ENCODE measurements around the gene FOXN3. TPM values are rescaled to one million over a fixed set of nuclear protein-coding genes. Genes with fewer than 3 reads are reported as not detected.

Gene FOXN3
- total RNA-seq, 2 donors from 2014 or later: 46.8 to 72.6 TPM

- H3K9ac ChIP-seq (ENCODE audit: low read depth in 2 of 2, low read length in 2 of 2): no peak overlapping the region
- no peaks in the 10 kb centered on the region for H3K4me1 ChIP-seq
- no peaks in the 10 kb centered on the region for H3K36me3 ChIP-seq
- H3K9me3 ChIP-seq: no peaks in the 10 kb centered on the region
- TF ChIP-seq CTCF (IDR thresholded peaks at IDR 0.05): no peak
- DNase-seq: no peak
- H3K27me3 ChIP-seq: no peaks in the 10 kb centered on the region
- intact Hi-C loops (cut with DNase I): no loop called here
- H3K4me3 ChIP-seq: no peak overlapping the region
- H3K27ac ChIP-seq: no peak overlapping the region
These were observed 22.1 kb downstream of the FOXN3 start for GRCh38 chr14:89394972-89395371.

- no peak overlapping the region for H3K9ac ChIP-seq (ENCODE audit: low read depth in 2 of 2, low read length in 2 of 2)
- H3K4me1 ChIP-seq: no peaks in the 10 kb centered on the region
- intact Hi-C loops (cut with DNase I): no loop called here
- no peaks in the 10 kb centered on the region for H3K36me3 ChIP-seq
- no peaks in the 10 kb centered on the region for H3K27me3 ChIP-seq
- no peak for DNase-seq
- no peak overlapping the region for H3K27ac ChIP-seq
- H3K9me3 ChIP-seq: no peaks in the 10 kb centered on the region
- TF ChIP-seq CTCF (IDR thresholded peaks at IDR 0.05): no peak
- H3K4me3 ChIP-seq: no peak overlapping the region
These were observed 23.7 kb downstream of the FOXN3 start for GRCh38 chr14:89393222-89393745.

- Histone ChIP-seq H3K4me1 (no peaks in the 10 kb centered on the region), H3K9me3 (no peaks in the 10 kb centered on the region)
These were observed 24.9 kb downstream of the FOXN3 start for GRCh38 chr14:89392181-89392580.

GRCh38 chr14:89391556-89391955 lies 25.5 kb downstream of the FOXN3 start:
- Histone ChIP-seq H3K9ac (ENCODE audit: low read depth in 2 of 2, low read length in 2 of 2) (no peak overlapping the region), H3K9me3 (no peaks in the 10 kb centered on the region), H3K4me3 (no peak overlapping the region), H3K36me3 (no peaks in the 10 kb centered on the region), H3K27me3 (no peaks in the 10 kb centered on the region), H3K4me1 (no peaks in the 10 kb centered on the region), H3K27ac (no peak overlapping the region)
- DNase-seq: no peak
- TF ChIP-seq CTCF (IDR thresholded peaks at IDR 0.05): no peak
- intact Hi-C loops (cut with DNase I): no loop called here

More at GRCh38 chr14:89392181-89392580, 24.9 kb downstream of the FOXN3 start:
- Histone ChIP-seq H3K4me3 (no peak overlapping the region), H3K36me3 (no peaks in the 10 kb centered on the region), H3K27me3 (no peaks in the 10 kb centered on the region), H3K9ac (ENCODE audit: low read depth in 2 of 2, low read length in 2 of 2) (no peak overlapping the region), H3K27ac (no peak overlapping the region)
- DNase-seq: no peak
- no peak for TF ChIP-seq CTCF (IDR thresholded peaks at IDR 0.05)
- intact Hi-C loops (cut with DNase I): no loop called here

- Histone ChIP-seq H3K4me3 (no peak overlapping the region), H3K27ac (no peak overlapping the region), H3K9ac (ENCODE audit: low read depth in 2 of 2, low read length in 2 of 2) (no peak overlapping the region), H3K9me3 (no peaks in the 10 kb centered on the region), H3K4me1 (no peaks in the 10 kb centered on the region), H3K36me3 (no peaks in the 10 kb centered on the region), H3K27me3 (no peaks in the 10 kb centered on the region)
- intact Hi-C loops (cut with DNase I): no loop called here
- no peak for DNase-seq
- TF ChIP-seq CTCF (IDR thresholded peaks at IDR 0.05): no peak
These were observed 25.9 kb downstream of the FOXN3 start for GRCh38 chr14:89391123-89391522.

Measured in colonic mucosa (tissue), 4 donors.